Panc1 (cell line): ENCODE results near the gene CASP2. TPM values are rescaled to one million over a fixed set of nuclear protein-coding genes. Genes with fewer than 3 reads are reported as not detected.

Source experiments
- ATAC-seq: fragments of 200-7000 bp; cut with Tn5 transposase; 2 replicates; pipeline ENCODE4 v1.9.1; 2020; ENCODE audit warnings: mild to moderate bottlenecking, moderate library complexity
- BruUV-seq: library from RNA; stranded (reverse); fragments of 400-500 nt; replicated peaks from 2 replicates; lab custom pipeline; 2021; lab: Mats Ljungman, UMichigan
- CTCF ChIA-PET: fragments of 300-600 bp; sonication (Branson Sonifier 250); formaldehyde crosslinking; loops from one replicate; lab custom pipeline; 2022; ENCODE audit warnings: antibody characterized with exemption; lab: Charles Lee
- POLR2A ChIA-PET: fragments of 300-600 bp; sonication (Branson Sonifier 250); formaldehyde crosslinking; loops from one replicate; lab custom pipeline; 2022; ENCODE audit warnings: antibody characterized with exemption; lab: Charles Lee
- DNase-seq: peaks from one replicate; pipeline ENCODE4 v3.0.0-alpha.2; 2010; ENCODE audit warnings: low read depth, low spot score
- H3K27ac ChIP-seq: 2 replicates; pipeline ENCODE4 v1.5.1; 2011; ENCODE audit warnings: mild to moderate bottlenecking, low read length, inconsistent platforms
- H3K27me3 ChIP-seq: fragments of 200-500 bp; sonication (Bioruptor generic); 2 replicates; pipeline ENCODE4 v1.6.0; 2014; ENCODE audit warnings: low read length, inconsistent platforms; ENCODE audit not compliant: control insufficient read depth, insufficient read depth
- H3K36me3 ChIP-seq: fragments of 200-500 bp; sonication (Bioruptor generic); 2 replicates; pipeline ENCODE4 v1.5.1; 2014; ENCODE audit warnings: inconsistent platforms, mild to moderate bottlenecking, low read length, moderate library complexity; ENCODE audit not compliant: control insufficient read depth, insufficient read depth
- H3K4me1 ChIP-seq: 2 replicates; pipeline ENCODE4 v1.5.1; 2011; ENCODE audit warnings: inconsistent platforms, mild to moderate bottlenecking, low read length, moderate library complexity; ENCODE audit not compliant: control insufficient read depth, insufficient read depth
- H3K4me3 ChIP-seq, 2 experiments: 2 replicates each; pipeline ENCODE4 v1.5.1; 2011 to 2012; ENCODE audit warnings: low read depth in 2 of 2, low read length in 2 of 2, mild to moderate bottlenecking in 2 of 2, inconsistent platforms in 1 of 2, moderate library complexity in 1 of 2
- H3K9me3 ChIP-seq: fragments of 200-500 bp; sonication (Bioruptor generic); 2 replicates; pipeline ENCODE4 v1.5.1; 2014; ENCODE audit warnings: low read depth, mild to moderate bottlenecking, inconsistent platforms, low read length, moderate library complexity; ENCODE audit not compliant: control insufficient read depth, insufficient read depth
- CTCF ChIP-seq: fragments of 450-650 bp; IDR thresholded peaks from 2 replicates; pipeline ENCODE4 v1.5.1; 2017; ENCODE audit warnings: mild to moderate bottlenecking
- POLR2AphosphoS5 ChIP-seq: IDR thresholded peaks from 2 replicates; pipeline ENCODE4 v1.6.1; 2012; ENCODE audit warnings: mild to moderate bottlenecking, low read depth, low read length, moderate library complexity
- REST ChIP-seq, 2 experiments: IDR thresholded peaks; 2 replicates each; pipeline ENCODE4 v1.6.1; 2011 to 2012; ENCODE audit warnings: low read depth in 2 of 2, control low read depth in 1 of 2, low read length in 1 of 2, mild to moderate bottlenecking in 1 of 2, moderate library complexity in 1 of 2; ENCODE audit not compliant: insufficient read depth in 1 of 2
- SIN3A ChIP-seq: IDR thresholded peaks from 2 replicates; pipeline ENCODE4 v1.6.1; 2012; ENCODE audit warnings: low read depth, mild to moderate bottlenecking, low read length, moderate library complexity, borderline replicate concordance; ENCODE audit not compliant: insufficient read depth
- TCF7L2 ChIP-seq: IDR thresholded peaks from 2 replicates; pipeline ENCODE4 v1.6.1; 2011; ENCODE audit warnings: mild to moderate bottlenecking, low read depth, low read length, inconsistent platforms
- in situ Hi-C: cut with HindIII; loops from 2 replicates; pipeline ENCODE4 v1.10.0; 2016; ENCODE audit warnings: low sequenced_read_pairs, low pct_unique_long_range_greater_than_20kb
- intact Hi-C: fragments of 100-400 bp; cut with micrococcal nuclease; formaldehyde crosslinking; loops from one replicate; pipeline ENCODE4 v1.10.0; 2022; ENCODE audit not compliant: unreplicated experiment
- total RNA-seq: library from RNA; stranded (reverse); gene quantifications from one replicate; pipeline ENCODE4 v1.2.1, GENCODE V29; 2021; ENCODE audit not compliant: unreplicated experiment

CASP2 gene
- total RNA-seq, 1 experiment from 2014 or later, result 47.4 TPM

- Histone ChIP-seq H3K9me3 (no peaks in the 10 kb centered on the region), H3K36me3 (no peaks in the 10 kb centered on the region), H3K27ac (no peak overlapping the region), H3K27me3 (peaks cover 9% of the 10 kb centered on the region), H3K4me1 (no peaks in the 10 kb centered on the region), H3K4me3 (no peak overlapping the region)
- POLR2A ChIA-PET, result no interaction called here
- intact Hi-C loops (no loop called here), in situ Hi-C loops (no loop called here)
- ATAC-seq (no peak), DNase-seq (no peak)
- no peak for TF ChIP-seq CTCF
- TF ChIP-seq POLR2AphosphoS5, result no peak
- TF ChIP-seq SIN3A, result no peak
- TF ChIP-seq TCF7L2, result no peak
- no peak for TF ChIP-seq REST (IDR thresholded peaks at IDR 0.05; ENCODE audit: insufficient read depth in 1 of 2, low read depth in 2 of 2, low read length in 1 of 2)
- CTCF ChIA-PET, result no interaction called here
- no TSS peak for BruUV-seq
Measured at GRCh38 chr7:143341842-143342241, 53.7 kb downstream of the CASP2 start.

GRCh38 chr7:143343596-143343995, 55.4 kb downstream of the CASP2 start:
- intact Hi-C loops, result no loop called here
- Histone ChIP-seq H3K4me1 (no peaks in the 10 kb centered on the region), H3K9me3 (no peaks in the 10 kb centered on the region), H3K27me3 (peaks cover 14% of the 10 kb centered on the region), H3K4me3 (no peak overlapping the region), H3K27ac (no peak overlapping the region), H3K36me3 (no peaks in the 10 kb centered on the region)
- ATAC-seq, result no peak
- DNase-seq, result no peak
- ChIA-PET CTCF (no interaction called here), POLR2A (no interaction called here)
- in situ Hi-C loops, result no loop called here
- no TSS peak for BruUV-seq
- TF ChIP-seq TCF7L2 (no peak), CTCF (no peak), POLR2AphosphoS5 (no peak)
